ENCODE results near the gene NEURL1.

DNA sequence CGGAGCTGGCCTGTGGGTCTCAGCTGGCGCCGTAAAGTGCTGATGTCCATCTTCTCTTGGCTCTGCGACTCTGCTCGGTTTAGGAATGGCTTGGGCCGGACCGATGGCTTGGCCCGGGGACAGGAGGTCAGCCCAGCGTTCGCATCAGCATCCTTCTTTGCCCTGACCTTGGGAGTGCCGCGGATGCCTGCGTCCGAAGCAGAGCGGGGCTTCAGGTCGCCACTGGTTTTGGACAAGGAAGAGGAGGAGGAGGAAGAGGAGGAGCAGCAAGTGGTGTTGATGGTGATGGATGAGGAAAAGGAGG, 109.3 kb downstream of the NEURL1 start:
- TF ChIP-seq, protein P1, sequence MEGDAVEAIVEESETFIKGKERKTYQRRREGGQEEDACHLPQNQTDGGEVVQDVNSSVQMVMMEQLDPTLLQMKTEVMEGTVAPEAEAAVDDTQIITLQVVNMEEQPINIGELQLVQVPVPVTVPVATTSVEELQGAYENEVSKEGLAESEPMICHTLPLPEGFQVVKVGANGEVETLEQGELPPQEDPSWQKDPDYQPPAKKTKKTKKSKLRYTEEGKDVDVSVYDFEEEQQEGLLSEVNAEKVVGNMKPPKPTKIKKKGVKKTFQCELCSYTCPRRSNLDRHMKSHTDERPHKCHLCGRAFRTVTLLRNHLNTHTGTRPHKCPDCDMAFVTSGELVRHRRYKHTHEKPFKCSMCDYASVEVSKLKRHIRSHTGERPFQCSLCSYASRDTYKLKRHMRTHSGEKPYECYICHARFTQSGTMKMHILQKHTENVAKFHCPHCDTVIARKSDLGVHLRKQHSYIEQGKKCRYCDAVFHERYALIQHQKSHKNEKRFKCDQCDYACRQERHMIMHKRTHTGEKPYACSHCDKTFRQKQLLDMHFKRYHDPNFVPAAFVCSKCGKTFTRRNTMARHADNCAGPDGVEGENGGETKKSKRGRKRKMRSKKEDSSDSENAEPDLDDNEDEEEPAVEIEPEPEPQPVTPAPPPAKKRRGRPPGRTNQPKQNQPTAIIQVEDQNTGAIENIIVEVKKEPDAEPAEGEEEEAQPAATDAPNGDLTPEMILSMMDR (conservative IDR thresholded peaks at IDR 0.05; ENCODE audit: low read depth, low read length) = no peak
- no peak for TF ChIP-seq EZH2 (IDR thresholded peaks at IDR 0.05; ENCODE audit: low read length, unreplicated experiment)

Data from PC-3 (cell line).